PC-9 (cell line): ENCODE data around the gene GRIN2A.

Experiments
- EZH2 ChIP-seq: fragments of 200-600 bp; sonication (generic); IDR thresholded peaks from 2 replicates; pipeline ENCODE4 v1.8.0; 2017; ENCODE audit warnings: antibody characterized with exemption, low read depth
- TF ChIP-seq, protein P1 (sequence below): fragments of 200-600 bp; sonication (generic); conservative IDR thresholded peaks from 2 replicates; pipeline ENCODE4 v1.6.1; 2017; ENCODE audit warnings: mixed run types, antibody characterized with exemption, mild to moderate bottlenecking, moderate library complexity

DNA sequence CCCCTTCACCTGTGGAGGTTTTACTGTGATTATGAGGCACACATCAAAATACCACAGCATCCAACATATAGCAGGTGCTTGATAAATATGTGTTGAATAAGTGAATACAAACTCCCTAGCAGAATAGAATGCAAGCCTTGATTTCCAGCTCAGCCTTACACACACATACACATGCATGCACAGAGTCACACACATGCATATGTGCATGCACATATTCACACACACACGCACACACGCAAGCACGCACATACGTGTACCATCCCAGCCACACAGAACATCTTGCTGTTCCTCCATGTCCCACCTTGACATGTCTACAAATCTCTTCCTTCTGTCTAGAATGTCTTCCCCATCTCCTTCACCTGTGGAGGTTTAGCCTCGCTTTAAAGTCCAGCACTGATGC is 160.1 kb downstream of the GRIN2A start:
- TF ChIP-seq, protein P1, sequence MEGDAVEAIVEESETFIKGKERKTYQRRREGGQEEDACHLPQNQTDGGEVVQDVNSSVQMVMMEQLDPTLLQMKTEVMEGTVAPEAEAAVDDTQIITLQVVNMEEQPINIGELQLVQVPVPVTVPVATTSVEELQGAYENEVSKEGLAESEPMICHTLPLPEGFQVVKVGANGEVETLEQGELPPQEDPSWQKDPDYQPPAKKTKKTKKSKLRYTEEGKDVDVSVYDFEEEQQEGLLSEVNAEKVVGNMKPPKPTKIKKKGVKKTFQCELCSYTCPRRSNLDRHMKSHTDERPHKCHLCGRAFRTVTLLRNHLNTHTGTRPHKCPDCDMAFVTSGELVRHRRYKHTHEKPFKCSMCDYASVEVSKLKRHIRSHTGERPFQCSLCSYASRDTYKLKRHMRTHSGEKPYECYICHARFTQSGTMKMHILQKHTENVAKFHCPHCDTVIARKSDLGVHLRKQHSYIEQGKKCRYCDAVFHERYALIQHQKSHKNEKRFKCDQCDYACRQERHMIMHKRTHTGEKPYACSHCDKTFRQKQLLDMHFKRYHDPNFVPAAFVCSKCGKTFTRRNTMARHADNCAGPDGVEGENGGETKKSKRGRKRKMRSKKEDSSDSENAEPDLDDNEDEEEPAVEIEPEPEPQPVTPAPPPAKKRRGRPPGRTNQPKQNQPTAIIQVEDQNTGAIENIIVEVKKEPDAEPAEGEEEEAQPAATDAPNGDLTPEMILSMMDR, result no peak
- no peak for TF ChIP-seq EZH2
